Measurements from ENCODE around the gene DPEP2NB. TPM values are rescaled to one million over a fixed set of nuclear protein-coding genes. Genes with fewer than 3 reads are reported as not detected.

The DPEP2NB gene
- total RNA-seq, 4 donors from 2014 or later, result not detected

- Histone ChIP-seq H3K4me1 (peaks cover 0 to 26% (median 11%) of the 10 kb centered on the region in 3 donors), H3K36me3 (no peaks in the 10 kb centered on the region), H3K27me3 (no peaks in the 10 kb centered on the region), H3K4me3 (no peak overlapping the region), H3K9me3 (no peaks in the 10 kb centered on the region), H3K27ac (peak overlapping the region in 1 of 4 donors; percentile 7)
- no peak for DNase-seq
- intact Hi-C loops (cut with DNase I), result no loop called here
- WGBS, 2 donors, result 88 to 96% methylated on average over 5 of the region's 5 CpGs
- TF ChIP-seq POLR2A (IDR thresholded peaks at IDR 0.05), result no peak
- TF ChIP-seq CTCF (IDR thresholded peaks at IDR 0.05), result no peak
Observed at GRCh38 chr16:67986949-67987348, 28.8 kb downstream of the DPEP2NB start.

GRCh38 chr16:67982011-67982696, 33.6 kb downstream of the DPEP2NB start:
- Histone ChIP-seq H3K4me1 (peaks cover 0 to 26% (median 11%) of the 10 kb centered on the region in 3 donors), H3K4me3 (no peak overlapping the region), H3K9me3 (no peaks in the 10 kb centered on the region), H3K27me3 (peaks cover 0 to 23% (median 0%) of the 10 kb centered on the region in 4 donors), H3K27ac (no peak overlapping the region), H3K36me3 (no peaks in the 10 kb centered on the region)
- no peak for TF ChIP-seq CTCF (IDR thresholded peaks at IDR 0.05)
- TF ChIP-seq POLR2A (IDR thresholded peaks at IDR 0.05), result no peak
- no peak for DNase-seq
- intact Hi-C loops (cut with DNase I), result no loop called here
- 98% methylated on average over 12 to 13 of the region's 49 CpGs for WGBS, 2 donors

- intact Hi-C loops (cut with DNase I), result no loop called here
- no peaks in the 10 kb centered on the region for H3K36me3 ChIP-seq
- H3K9me3 ChIP-seq, result no peaks in the 10 kb centered on the region
- H3K4me3 ChIP-seq, result no peak within 1 kb of the TSS
- H3K4me1 ChIP-seq, result peaks cover 0 to 20% (median 11%) of the 10 kb centered on the region in 3 donors
- no peak for TF ChIP-seq POLR2A (IDR thresholded peaks at IDR 0.05)
- H3K27me3 ChIP-seq, result peaks cover 0 to 23% (median 0%) of the 10 kb centered on the region in 4 donors
- 56 to 68% methylated on average over 8 to 23 of the region's 62 CpGs for WGBS, 2 donors
- no peak for DNase-seq
- H3K27ac ChIP-seq, result no peak within 1 kb of the TSS
Observed at GRCh38 chr16:67979955-67980678, 35.6 kb downstream of the DPEP2NB start, which contains the start of gene DPEP3. Gene DPEP3, minus strand, starts transcription at chr16:67980499. Its CDS starts 119 bp downstream, at chr16:67980380.

- Histone ChIP-seq H3K27me3 (peaks cover 0 to 23% (median 0%) of the 10 kb centered on the region in 4 donors), H3K36me3 (no peaks in the 10 kb centered on the region), H3K27ac (no peak overlapping the region), H3K9me3 (no peaks in the 10 kb centered on the region), H3K4me3 (no peak overlapping the region), H3K4me1 (no peaks in the 10 kb centered on the region)
- no peak for TF ChIP-seq POLR2A (IDR thresholded peaks at IDR 0.05)
- no peak for TF ChIP-seq CTCF (IDR thresholded peaks at IDR 0.05)
- intact Hi-C loops (cut with DNase I), result no loop called here
- WGBS, 2 donors, result 79 to 80% methylated on average over 5 to 6 of the region's 9 CpGs
- no peak for DNase-seq
Observed at GRCh38 chr16:67977469-67978227, 38.1 kb downstream of the DPEP2NB start.

GRCh38 chr16:67977005-67977404, 38.7 kb downstream of the DPEP2NB start:
- Histone ChIP-seq H3K27ac (no peak overlapping the region), H3K4me3 (no peak overlapping the region), H3K4me1 (no peaks in the 10 kb centered on the region), H3K27me3 (peaks cover 0 to 23% (median 0%) of the 10 kb centered on the region in 4 donors), H3K36me3 (no peaks in the 10 kb centered on the region), H3K9me3 (no peaks in the 10 kb centered on the region)
- intact Hi-C loops (cut with DNase I), result no loop called here
- no peak for DNase-seq
- TF ChIP-seq CTCF (IDR thresholded peaks at IDR 0.05) (no peak), POLR2A (IDR thresholded peaks at IDR 0.05) (no peak)
- WGBS, 2 donors, result 0 to 50% methylated on average over 1 to 2 of the region's 5 CpGs

Data from esophagus squamous epithelium (tissue), 5 donors.